IPS-18c (cell line): ENCODE data around the gene ADAM29.
"Not testable (repeated sequence)": the region's sequence is repeated elsewhere in the genome, so short reads cannot be mapped to it uniquely, and the experiment has no call there.

Source experiments
- H3K4me3 ChIP-seq: 2 replicates; pipeline ENCODE4 v1.7.0; 2013; ENCODE audit warnings: low read depth, mild to moderate bottlenecking, low read length, moderate library complexity; ENCODE audit not compliant: insufficient read depth
- H3K9me3 ChIP-seq: one replicate; pipeline ENCODE4 v1.6.1; 2013; ENCODE audit warnings: mild to moderate bottlenecking, low read length, moderate library complexity; ENCODE audit not compliant: control insufficient read depth, insufficient read depth

The ADAM29 gene

DNA sequence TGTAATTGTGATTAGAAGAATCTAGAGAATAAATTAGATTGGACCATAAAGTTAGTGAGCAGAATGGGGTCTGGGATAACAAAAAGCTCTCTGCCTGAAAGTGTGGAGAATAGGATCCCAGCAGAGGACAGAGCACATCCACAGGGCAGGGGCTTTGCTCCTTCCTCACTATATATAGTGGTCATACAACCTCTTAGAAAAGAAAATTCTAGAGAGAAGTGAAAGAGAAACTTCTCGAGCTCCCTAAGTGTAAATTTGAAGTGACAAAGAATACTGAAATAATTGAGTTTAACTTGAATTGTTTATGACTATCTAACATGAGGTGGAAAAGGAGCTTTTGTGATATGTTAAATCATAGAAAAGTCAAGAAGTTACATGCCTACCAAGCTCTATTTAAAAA, 14.9 kb downstream of the ADAM29 start:
- peaks cover 2% of the 10 kb centered on the region for H3K9me3 ChIP-seq
- no peak overlapping the region for H3K4me3 ChIP-seq

DNA sequence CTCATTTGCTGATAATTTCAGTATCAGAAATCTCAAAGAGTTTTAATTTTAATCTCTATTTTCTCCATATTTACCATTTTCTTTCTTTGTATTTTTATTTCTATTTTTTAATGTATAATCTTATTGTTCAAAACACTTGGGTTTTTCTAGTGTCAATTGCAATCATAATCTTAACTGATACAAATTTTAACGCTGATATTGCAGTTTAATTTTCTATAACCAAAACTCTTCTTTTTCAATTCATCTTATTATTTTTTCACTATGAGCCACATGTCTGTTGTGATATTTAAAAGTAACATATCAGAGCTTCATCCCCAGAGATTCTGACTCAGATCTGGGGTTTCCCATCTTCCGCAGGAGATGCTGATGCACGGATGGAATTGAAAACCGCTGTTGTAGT, 16.2 kb downstream of the ADAM29 start:
- peaks cover 2% of the 10 kb centered on the region for H3K9me3 ChIP-seq
- H3K4me3 ChIP-seq, result no peak overlapping the region

DNA sequence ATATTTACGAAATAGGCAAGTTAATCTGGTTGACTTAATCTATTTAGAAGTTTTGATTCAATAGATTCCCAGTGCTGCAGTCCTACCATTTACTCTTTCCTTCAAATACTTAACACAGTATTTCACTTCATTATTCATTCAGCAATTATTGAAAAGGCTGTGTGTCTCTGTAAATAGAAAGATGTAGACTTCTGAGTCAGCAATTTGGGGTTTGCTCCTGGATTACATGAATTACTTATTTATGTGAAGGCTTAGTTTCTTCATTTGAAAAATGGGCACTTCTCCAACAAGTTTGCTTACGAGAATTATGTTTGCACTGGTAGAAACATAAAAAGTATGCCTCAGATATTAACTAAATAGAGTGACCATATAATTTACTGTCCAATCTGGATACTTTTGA, 17.4 kb downstream of the ADAM29 start:
- no peak overlapping the region for H3K4me3 ChIP-seq
- peaks cover 2% of the 10 kb centered on the region for H3K9me3 ChIP-seq

DNA sequence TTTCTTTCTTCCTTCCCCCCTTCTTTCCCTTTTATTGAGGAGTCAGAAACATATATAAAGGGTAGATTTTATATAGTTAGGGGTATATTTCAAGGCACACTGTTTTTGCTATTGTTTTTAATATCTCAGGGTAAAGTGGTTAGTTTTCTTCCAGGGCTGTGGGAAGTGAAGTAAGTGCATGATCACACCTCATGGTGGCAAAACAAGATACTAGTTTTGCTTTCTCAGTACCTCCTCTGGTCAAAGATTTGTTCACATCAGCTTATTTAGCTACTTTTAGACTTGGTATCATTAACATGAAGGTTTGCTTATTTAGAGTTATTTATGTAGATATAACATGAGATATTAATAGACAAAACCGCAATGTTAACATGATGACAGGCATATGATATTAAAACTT, 21.8 kb downstream of the ADAM29 start:
- H3K9me3 ChIP-seq, result peaks cover 5% of the 10 kb centered on the region

DNA sequence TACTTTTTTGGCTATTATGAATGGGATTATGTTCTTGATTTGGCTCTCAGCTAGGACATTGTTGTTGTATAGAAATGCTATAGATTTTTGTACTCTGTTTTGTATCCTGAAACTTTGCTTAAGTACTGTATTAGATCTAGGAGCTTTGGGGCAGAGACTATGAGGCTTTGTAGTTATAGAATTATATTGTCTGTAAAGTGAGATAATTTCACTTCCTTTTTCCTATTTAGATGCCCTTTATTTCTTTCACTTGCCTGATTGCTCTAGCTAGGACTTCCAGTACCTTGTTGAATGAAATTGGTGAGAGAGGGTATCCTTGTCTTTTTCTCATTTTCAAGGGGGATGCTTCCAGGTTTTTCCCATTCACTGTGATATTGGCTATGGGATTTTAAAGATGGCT, 28.1 kb downstream of the ADAM29 start:
- H3K4me3 ChIP-seq, result no peak overlapping the region
- H3K9me3 ChIP-seq, result peaks cover 5% of the 10 kb centered on the region

More for the DNA sequence above, 21.8 kb downstream of the ADAM29 start:
- H3K4me3 ChIP-seq, result no peak overlapping the region

DNA sequence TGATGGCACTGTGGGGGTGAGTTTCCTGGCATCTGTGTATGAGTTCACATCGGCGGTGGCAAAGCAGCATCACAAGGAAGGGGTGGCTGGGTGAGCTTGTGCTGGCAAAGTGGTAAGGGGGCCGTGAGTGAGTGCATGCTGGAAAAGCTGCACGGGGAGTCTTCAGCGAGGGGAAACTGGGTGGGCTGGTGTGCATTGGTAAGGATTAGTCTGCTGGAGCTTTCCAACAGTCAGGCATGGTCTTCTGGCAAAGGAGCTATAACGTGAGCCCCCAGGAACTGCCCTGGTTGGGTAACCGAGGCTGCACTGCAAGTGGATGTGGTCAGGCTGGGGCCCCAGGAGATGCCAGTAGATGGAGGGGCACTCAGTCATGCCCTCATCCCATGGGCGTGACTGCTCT, 30.7 kb downstream of the ADAM29 start:
- Histone ChIP-seq H3K9me3 (no peaks in the 10 kb centered on the region), H3K4me3 (no peak overlapping the region)

DNA sequence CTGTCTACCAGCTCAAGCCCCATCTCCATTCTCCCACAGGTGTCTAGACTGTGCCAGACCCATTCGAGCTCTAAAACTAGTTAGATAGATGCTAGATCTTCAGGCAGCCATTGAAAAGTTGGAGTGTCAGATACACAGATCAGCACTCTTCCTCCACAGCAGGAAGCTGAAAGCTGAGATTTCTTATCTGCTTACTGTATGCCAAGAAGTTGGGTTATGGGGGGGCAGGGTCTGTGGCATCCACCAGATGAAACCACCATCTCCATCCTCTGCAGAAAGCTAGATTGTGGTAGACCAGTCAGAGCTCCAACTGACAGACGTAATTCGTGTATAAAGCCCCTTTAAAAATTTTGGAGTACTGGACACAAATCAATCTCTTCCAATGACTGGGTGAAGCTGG, 54.8 kb downstream of the ADAM29 start:
- Histone ChIP-seq H3K4me3 (no peak overlapping the region), H3K9me3 (no peaks in the 10 kb centered on the region)

DNA sequence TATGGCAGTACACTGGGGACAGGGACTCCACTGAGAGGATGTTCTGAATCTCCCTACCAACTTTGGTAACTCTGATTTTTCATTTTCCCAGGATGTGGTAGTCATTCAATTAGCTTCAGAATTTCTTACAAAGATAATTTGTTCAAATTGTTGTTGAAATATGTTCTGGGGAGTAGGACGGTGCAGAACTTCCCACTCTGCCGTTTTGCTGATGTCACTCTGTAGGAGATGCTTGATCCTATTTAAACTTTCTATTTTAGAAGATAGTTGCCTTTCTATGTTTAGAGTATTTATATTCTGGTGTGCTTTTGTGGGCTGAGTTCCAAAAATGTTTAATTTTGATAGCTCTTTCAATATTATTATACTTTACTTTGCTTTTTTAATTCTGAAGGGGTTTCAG, 55.2 kb downstream of the ADAM29 start:
- no peak overlapping the region for H3K4me3 ChIP-seq

DNA sequence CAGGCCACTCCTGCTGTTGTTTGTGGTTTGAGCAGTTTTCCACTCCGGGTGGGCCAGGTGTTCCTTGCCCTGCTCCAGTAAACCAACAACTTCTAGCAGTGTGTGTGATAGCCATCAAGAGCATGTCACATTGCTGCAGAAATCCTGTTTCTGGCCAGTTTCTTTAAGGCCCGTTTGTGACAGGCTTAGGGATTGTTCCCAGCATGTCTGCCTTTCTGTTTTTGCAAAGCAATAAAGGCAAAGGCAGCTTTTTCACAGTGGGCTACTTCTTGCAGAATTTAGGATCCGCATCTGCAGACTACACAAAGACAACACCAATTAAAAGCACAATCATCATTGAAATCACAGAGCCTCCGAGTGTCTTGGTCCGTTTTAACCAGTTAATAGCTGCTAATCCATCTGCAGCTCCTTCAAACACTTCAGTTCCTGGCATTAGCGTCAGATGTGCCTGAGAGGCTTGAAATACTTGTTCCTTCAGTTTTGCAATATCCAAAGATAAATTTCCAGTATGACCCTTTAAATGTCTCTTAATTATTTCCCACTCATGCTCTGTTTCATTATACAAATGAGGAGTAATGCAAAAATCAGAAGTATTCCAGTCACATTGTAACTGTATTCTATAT, 65.1 kb downstream of the ADAM29 start:
- H3K9me3 ChIP-seq, result peaks cover 6% of the 10 kb centered on the region
- no peak overlapping the region for H3K4me3 ChIP-seq

More for the DNA sequence above, 55.2 kb downstream of the ADAM29 start:
- no peaks in the 10 kb centered on the region for H3K9me3 ChIP-seq

DNA sequence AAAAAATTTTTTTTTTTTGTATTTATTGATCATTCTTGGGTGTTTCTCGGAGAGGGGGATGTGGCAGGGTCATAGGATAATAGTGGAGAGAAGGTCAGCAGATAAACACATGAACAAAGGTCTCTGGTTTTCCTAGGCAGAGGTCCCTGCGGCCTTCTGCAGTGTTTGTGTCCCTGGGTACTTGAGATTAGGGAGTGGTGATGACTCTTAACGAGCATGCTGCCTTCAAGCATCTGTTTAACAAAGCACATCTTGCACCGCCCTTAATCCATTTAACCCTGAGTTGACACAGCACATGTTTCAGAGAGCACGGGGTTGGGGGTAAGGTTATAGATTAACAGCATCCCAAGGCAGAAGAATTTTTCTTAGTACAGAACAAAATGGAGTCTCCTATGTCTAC, 65.7 kb downstream of the ADAM29 start:
- not testable (repeated sequence) for H3K9me3 ChIP-seq, H3K4me3 ChIP-seq

DNA sequence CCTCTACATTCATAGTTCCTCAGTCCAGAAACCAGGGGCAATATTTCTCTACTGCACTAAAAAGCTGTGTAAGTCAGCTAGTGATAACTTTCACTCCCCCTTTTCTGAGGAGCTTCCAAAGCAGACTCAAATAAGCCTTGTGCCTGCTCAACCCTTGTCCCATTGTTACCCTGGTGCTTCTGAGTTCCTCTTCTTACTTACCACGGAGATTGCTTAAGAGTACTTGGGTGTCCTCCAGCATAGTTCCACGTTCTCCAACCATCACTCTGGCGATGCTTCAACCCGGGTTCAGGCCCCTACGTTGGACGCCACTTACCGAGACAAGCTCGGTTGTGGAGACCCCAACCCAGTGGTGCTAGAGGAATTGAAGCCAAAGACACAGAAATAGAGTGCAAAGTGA, 71.6 kb downstream of the ADAM29 start:
- Histone ChIP-seq H3K4me3 (no peak overlapping the region), H3K9me3 (peaks cover 4% of the 10 kb centered on the region)

DNA sequence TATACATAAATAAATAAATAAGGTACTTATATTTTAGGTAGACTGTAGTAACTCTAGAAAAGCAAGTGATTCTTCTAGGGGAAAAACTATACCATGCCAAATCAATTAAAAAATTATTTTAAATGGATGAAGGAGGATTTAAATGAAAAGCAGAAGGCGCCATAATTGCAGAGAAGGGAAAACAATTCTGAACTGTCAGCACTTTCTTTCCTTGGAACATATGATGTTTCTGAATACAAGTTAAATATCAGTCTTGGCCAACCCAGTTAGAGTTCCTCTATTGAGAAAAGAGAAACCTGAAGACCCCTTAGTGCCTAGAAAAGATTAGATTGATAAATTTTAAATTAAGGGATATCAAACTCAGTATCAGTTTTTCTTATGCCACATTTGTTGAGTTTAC, 75.8 kb downstream of the ADAM29 start:
- no peak overlapping the region for H3K4me3 ChIP-seq
- no peaks in the 10 kb centered on the region for H3K9me3 ChIP-seq

DNA sequence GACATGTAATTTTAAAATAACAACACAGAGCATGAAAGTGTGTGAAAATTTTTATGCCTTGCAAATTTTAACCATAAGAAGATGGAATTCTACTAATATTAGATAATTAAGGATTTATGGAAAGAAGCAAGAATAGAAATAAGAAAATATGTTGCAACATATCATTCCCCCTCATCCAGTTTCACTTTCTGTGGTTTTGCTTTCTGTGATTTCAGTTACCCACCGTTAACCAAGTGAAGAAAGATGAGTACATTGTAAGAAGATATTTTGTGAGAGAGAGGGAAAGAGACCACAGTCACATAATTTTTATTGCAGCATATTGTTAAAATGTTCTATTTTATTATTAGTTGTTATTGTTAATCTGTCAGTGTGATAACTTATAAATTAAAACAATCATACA, 77.9 kb downstream of the ADAM29 start:
- Histone ChIP-seq H3K4me3 (no peak overlapping the region), H3K9me3 (no peaks in the 10 kb centered on the region)

DNA sequence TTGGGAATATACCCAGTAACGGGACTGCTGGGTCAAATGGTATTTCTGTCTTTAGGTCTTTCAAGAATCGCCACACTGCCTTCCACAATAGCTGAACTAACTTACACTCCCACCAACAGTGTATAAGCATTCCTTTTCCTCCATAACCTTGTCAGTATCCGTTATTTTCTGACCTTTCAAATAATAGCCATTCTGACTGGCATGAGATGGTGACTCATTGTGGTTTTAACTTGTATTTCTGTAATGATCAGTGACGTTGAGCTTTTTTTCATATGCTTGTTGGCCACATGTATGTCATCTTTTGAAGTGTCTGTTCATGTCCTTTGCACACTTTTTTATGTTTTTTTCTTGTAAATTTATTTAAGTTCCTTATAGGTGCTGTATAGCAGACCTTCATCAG, 81.2 kb downstream of the ADAM29 start:
- Histone ChIP-seq H3K4me3 (no peak overlapping the region), H3K9me3 (no peaks in the 10 kb centered on the region)

DNA sequence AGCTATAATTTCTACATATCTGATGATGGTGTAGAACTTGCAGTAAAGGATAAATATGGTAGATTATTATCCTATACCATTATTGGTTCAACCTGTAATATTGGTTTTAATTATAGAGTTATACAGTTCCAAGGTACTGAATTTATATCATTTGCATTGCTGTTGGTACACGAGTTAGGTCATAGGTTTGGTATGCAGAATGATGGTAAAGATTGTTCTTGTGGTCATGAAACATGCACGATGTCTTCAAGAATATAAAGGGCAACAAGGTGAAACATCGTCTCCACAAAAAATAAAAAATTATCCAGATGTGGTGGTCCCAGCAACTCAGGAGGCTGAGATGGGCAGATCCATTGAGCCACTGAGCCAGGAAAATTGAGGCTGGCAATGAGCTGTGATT, 99.6 kb downstream of the ADAM29 start:
- Histone ChIP-seq H3K9me3 (no peaks in the 10 kb centered on the region), H3K4me3 (no peak overlapping the region)

DNA sequence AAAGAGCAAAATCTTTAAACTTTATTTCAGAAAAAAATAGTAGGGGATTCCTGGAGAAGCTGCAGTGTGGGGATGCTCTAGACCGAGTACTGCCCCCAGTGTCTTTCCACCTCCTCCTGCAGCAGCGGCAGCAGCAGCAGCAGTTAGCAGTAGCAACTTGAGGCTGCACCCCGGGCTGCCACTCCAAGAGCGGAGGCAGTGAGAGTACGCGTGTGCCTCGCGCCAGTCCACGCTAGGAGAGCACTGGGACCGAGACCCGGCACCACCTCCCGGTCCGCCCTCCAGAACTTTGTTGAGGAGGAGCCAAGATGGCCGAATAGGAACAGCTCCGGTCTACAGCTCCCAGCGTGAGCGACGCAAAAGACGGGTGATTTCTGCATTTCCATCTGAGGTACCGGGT, 101.3 kb downstream of the ADAM29 start:
- not testable (repeated sequence) for H3K4me3 ChIP-seq, H3K9me3 ChIP-seq
